Muscle of leg (tissue), 11 donors: ENCODE data around the gene FCHSD2. TPM values are rescaled to one million over a fixed set of nuclear protein-coding genes. Genes with fewer than 3 reads are reported as not detected.

Experiments used
- DNase-seq: peaks from one replicate; pipeline ENCODE4 v3.0.0; 2013
- H3K27ac ChIP-seq: one replicate; pipeline ENCODE4 v1.5.1; 2013; ENCODE audit warnings: mild to moderate bottlenecking, low read length, control low read depth
- H3K27me3 ChIP-seq: one replicate; pipeline ENCODE4 v1.6.1; 2013; ENCODE audit warnings: low read length; ENCODE audit not compliant: control insufficient read depth, insufficient read depth
- H3K36me3 ChIP-seq: one replicate; pipeline ENCODE4 v1.6.1; 2013; ENCODE audit warnings: low read length; ENCODE audit not compliant: control insufficient read depth, insufficient read depth
- H3K4me1 ChIP-seq: one replicate; pipeline ENCODE4 v1.6.1; 2013; ENCODE audit warnings: low read length; ENCODE audit not compliant: control insufficient read depth, insufficient read depth
- H3K4me3 ChIP-seq: one replicate; pipeline ENCODE4 v1.5.1; 2013; ENCODE audit warnings: low read length, control low read depth
- H3K9me3 ChIP-seq: replicated peaks from 2 replicates; pipeline ENCODE4 v1.6.1; 2013; ENCODE audit warnings: low read depth, low read length; ENCODE audit not compliant: control insufficient read depth
- WGBS: methylation state at CpG from one replicate; pipeline ENCODE4 v1.1.5; 2013; ENCODE audit warnings: missing lambda C conversion rate; ENCODE audit not compliant: insufficient coverage; 5-methylcytosine and 5-hydroxymethylcytosine counted together
- polyA plus RNA-seq, 8 donors: library from polyadenylated mRNA; unstranded; fragments of 120-200 nt; gene quantifications; one replicate each; pipeline versions ENCODE4 v1.2.1 to v1.2.3, GENCODE V29; 2013; ENCODE audit warnings: inconsistent platforms in 1 of 8, low replicate concordance in 1 of 8; ENCODE audit not compliant: insufficient read length in 8 of 8, insufficient read depth in 1 of 8
- total RNA-seq: library from RNA; stranded (reverse); fragments of 120-200 nt; gene quantifications from one replicate; pipeline ENCODE4 v1.2.4, GENCODE V29; 2013

Gene FCHSD2
- total and polyA plus RNA-seq, 9 donors, result 13.7 to 29.3 (median 24.2) TPM

DNA sequence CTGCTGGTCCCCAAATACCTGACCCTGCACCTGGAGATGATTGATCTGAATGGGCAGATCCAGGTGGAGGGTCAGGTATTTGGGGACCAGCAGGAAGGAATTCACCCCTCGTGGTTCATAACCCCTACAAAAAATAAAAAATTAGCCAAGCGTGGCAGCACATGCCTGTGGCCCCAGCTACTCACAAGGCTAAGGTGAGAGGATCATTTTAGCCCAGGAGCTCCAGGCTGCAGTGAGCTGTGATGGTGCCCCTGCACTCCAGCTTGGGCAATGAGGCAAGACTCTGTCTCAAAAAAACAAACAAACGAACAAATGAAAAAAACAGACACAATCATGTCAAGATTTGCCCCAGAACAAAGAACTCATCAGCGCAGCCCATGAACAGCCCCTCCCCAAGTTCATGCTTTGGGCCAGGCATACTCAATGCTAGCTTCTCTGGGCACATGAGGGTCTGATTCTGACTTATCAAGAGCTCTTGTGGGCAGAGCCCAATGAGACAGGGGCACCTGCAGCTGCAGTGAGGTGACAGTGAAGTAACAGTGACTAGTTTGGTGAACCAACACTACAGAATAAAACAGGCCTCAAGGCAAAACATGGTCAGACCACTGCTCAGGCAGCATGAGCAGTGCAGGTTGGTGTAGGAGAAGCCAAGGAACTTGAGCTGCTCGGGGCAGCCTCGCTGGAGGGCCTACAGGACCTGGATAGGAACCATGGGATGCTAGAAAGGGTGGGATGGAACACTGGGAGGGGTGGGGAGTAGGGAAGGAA, 10.2 kb upstream of the FCHSD2 start:
- WGBS, result 72% methylated on average over 5 of the region's 6 CpGs
- peak overlapping the region; percentile 32 for H3K27ac ChIP-seq
- peaks cover 87% of the 10 kb centered on the region for H3K4me1 ChIP-seq
- no peak for DNase-seq
- H3K27me3 ChIP-seq, result no peaks in the 10 kb centered on the region
- H3K36me3 ChIP-seq, result no peaks in the 10 kb centered on the region
- H3K9me3 ChIP-seq, result no peaks in the 10 kb centered on the region
- H3K4me3 ChIP-seq, result no peak overlapping the region

DNA sequence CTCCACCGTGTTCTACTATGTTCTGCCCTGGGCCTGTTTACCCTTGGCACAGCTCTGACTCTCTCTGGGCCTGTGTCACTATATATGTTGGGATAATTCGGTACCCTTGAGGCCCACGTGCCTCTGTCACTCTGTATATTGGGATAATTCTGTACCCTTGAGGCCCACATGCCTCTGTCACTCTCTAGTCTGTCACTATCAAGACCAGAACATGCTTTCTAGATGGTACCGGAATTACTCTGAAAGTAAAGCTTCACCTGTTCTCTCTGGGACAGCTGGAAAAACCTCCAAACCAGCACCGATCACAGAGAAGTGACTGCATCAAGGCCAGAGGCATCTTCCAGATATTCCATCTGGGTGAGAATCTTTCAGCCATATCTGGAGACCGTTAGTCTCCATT, 9.3 kb upstream of the FCHSD2 start:
- Histone ChIP-seq H3K27me3 (no peaks in the 10 kb centered on the region), H3K36me3 (no peaks in the 10 kb centered on the region), H3K4me3 (no peak overlapping the region), H3K9me3 (no peaks in the 10 kb centered on the region), H3K27ac (peak overlapping the region; percentile 16), H3K4me1 (peaks cover 87% of the 10 kb centered on the region)
- WGBS, result 95% methylated on average over 2 of the region's 6 CpGs
- no peak for DNase-seq

DNA sequence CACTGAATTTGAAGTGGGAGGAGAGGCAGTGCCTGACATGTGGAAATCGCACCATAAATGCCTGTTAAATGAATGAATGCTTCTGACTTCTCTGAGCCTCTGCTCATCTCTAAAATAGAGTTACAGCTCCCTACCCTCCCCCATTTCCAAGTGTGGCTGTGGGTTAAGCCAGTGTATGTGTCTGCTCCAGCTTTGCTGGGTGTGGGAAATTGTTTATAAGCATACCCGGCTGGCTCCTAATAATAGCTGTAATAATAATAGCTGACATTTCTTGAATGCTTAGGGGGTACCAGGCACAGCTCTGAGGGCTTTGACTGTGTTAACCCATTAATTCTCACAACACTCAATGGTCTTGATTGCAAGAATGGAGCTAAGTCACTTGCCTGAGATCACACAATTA, 7.0 kb upstream of the FCHSD2 start:
- Histone ChIP-seq H3K4me3 (no peak overlapping the region), H3K36me3 (no peaks in the 10 kb centered on the region), H3K27ac (peak overlapping the region; percentile 85), H3K4me1 (peaks cover 95% of the 10 kb centered on the region), H3K9me3 (no peaks in the 10 kb centered on the region), H3K27me3 (no peaks in the 10 kb centered on the region)
- DNase-seq, result peak; percentile 60
- no CpG with 5 or more reads among the region's 2 CpGs for WGBS

DNA sequence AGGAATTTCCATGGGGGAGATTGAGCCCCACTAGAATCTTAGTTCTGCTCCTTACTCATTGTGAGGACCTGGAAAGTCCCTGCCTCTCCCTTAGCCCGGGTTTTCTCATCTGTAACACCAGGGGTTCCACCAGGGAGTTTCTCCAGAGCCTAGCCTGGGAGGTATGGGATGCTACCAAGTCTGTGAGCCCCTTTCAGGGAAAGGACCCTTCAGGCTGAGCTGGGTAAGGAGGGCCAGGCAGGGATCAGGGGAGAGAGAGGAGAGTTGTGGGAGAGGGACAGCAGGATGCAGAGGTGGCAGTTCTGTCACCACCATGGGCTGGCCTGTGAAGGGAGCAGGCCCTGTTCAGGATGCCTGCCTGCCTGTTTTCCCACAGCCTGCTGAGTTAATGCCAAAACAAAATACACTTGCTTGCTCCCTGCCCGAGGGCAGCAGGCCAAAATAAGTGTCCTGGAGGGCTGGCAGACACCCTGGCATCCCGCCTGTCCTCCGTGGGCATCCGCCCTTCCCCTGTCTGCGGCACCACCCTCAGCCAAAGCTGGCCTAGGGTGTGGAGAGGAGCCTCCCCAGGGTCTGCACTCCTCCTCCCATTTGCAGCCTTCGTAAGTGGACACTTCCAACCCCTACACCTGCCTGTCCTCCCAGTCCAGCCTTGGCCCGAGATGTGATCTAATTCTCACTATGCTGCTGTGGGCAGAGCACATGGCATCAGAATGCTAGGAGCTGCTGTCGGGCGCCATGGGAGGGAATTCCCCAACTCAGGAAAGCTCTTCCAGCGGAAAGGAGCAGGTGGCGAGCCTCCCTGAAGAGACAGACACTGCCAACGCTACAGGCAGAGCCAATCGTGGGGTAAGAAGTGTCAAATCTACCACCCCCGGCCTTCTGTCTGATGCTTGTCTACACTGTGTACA, 5.9 kb upstream of the FCHSD2 start:
- Histone ChIP-seq H3K27ac (peak overlapping the region; percentile 85), H3K9me3 (no peaks in the 10 kb centered on the region), H3K4me1 (peaks cover 95% of the 10 kb centered on the region), H3K36me3 (no peaks in the 10 kb centered on the region), H3K4me3 (no peak overlapping the region), H3K27me3 (no peaks in the 10 kb centered on the region)
- WGBS, result 76% methylated on average over 6 of the region's 15 CpGs
- peak; percentile 78 for DNase-seq

DNA sequence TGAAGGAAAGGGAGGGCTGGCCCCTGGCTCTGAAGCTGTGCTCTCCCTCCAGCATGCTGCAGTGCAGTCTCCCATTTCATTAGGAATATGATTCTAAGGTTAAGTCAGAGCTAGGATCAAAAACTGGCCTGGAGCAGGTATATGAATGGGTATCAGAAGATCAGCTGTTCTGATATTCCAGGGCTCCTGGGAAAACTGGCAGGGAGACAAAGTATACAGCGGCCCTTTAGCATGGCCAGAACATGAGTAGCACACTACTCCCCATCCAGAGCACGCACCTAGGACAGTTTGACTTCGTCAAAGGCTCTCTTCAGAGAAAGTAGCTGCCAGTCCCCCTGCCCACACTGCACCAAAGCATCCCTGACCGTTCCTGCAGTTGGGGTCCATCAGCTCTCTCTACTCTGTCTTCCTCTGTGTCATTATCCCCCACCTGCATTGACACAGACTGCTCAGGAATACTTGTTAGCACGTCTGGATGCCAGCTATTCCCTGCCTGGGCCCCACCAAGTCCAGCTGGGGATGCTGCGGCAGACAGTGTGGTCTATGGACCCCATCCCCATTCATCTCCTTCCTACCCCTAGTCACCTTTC, 4.0 kb upstream of the FCHSD2 start:
- Histone ChIP-seq H3K36me3 (no peaks in the 10 kb centered on the region), H3K27ac (peak overlapping the region; percentile 20), H3K27me3 (no peaks in the 10 kb centered on the region), H3K4me3 (no peak overlapping the region), H3K9me3 (no peaks in the 10 kb centered on the region), H3K4me1 (peaks cover 78% of the 10 kb centered on the region)
- no peak for DNase-seq
- WGBS, result 75% methylated on average over 6 of the region's 6 CpGs

DNA sequence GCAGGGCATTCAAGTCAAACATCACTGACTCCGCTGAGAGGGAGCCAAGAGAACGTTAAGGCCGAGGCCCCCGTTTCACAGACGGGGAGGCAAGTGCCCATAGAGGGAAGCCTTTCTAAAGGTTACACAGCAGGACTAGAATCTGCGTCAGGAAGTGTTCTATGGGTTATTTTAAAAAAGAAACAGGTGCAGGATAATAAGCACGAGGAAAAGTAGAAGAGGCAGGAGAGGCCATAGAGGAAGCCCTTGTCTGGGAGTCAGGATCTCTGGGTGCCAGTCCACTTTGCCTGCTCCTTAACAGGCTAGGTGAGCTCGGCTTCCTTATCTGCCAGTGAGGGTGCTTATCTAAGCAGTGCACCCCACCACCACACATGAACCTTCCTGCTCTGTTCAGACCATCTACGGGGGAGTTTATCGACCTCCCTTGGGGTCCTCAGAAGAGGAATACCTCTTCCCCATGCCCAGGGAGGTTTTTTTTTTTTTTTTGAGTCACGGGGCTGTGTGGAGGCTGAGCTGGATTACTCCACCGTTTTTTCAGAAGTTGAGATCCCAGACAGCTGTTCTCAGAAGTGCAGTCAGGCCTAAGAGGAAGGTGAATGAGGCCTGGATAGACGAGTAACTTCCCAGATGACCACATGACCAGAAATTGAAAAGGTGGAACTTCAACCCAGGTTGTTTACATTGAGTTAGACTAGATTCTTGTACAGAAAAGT, 1.2 kb upstream of the FCHSD2 start:
- Histone ChIP-seq H3K27ac (peak overlapping the region; percentile 94), H3K9me3 (no peaks in the 10 kb centered on the region), H3K36me3 (peaks cover under 1% of the 10 kb centered on the region), H3K27me3 (no peaks in the 10 kb centered on the region), H3K4me3 (peak overlapping the region; percentile 63), H3K4me1 (peaks cover 59% of the 10 kb centered on the region)
- 6% methylated on average over 7 of the region's 13 CpGs for WGBS
- peak; percentile 67 for DNase-seq

DNA sequence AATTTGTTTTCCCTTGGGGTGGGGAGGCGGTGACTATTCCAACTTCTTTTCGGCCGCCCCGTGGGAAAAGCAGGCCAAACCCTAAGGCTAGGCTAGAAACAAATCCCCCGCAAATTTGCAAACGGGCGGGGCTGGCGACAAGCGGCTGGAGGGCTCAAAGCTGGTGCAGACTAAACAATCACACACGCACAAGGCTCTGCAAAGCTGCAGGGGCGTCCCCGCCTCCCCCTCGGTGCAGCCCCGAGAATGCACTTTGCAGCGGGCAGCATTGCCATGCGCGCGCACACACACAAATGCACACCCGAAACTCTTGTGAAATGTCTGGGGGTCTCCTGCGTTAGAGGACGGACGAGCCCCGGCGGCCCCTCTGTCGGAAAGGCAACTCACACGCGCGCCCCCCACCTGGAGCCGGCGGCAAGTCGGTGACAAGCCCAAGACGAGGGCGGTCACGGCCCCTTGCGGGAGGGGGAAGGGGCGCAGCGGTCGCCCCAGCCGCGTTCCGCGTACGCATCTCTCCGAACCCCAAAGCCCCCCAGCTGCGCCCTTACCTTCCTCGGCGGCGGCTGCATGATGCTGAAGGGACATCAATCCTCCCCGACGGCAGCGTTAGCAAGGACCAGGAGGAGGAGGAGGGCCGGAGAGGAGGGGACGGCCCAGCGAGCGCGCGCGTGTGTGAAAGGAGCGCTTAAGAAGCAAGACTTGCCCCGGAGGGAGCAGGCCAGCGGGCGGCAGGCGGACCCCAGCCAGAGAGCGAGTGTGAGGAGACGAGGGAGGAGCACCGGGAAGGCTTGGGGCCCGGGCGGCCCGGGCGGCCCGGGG, 600 bp downstream of the FCHSD2 start:
- WGBS, result under 1% methylated on average over 59 of the region's 71 CpGs
- Histone ChIP-seq H3K4me1 (peaks cover 41% of the 10 kb centered on the region), H3K27me3 (no peaks in the 10 kb centered on the region), H3K27ac (peak overlapping the region; percentile 94), H3K4me3 (peak overlapping the region; percentile 73), H3K9me3 (no peaks in the 10 kb centered on the region), H3K36me3 (peaks cover 8% of the 10 kb centered on the region)
- DNase-seq, result peak; percentile 92

DNA sequence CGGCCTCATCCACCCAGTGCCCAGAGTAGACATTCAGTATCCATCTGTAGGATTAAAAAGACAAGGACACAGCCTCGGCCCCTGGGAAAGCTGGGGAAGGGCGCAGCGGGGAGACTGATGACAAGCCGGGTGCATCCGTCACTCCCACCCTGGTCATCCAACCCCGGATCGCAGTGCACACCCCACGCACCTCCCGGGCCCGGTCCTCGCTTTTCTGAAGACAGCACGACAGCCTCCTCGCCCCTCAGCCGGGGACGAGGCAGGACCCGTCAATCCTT, 1.1 kb downstream of the FCHSD2 start:
- H3K27ac ChIP-seq, result peak overlapping the region; percentile 94
- H3K27me3 ChIP-seq, result no peaks in the 10 kb centered on the region
- WGBS, result 0% methylated on average over 6 of the region's 17 CpGs
- no peaks in the 10 kb centered on the region for H3K9me3 ChIP-seq
- H3K36me3 ChIP-seq, result peaks cover 8% of the 10 kb centered on the region
- peaks cover 36% of the 10 kb centered on the region for H3K4me1 ChIP-seq
- DNase-seq, result no peak
- H3K4me3 ChIP-seq, result peak overlapping the region; percentile 73

DNA sequence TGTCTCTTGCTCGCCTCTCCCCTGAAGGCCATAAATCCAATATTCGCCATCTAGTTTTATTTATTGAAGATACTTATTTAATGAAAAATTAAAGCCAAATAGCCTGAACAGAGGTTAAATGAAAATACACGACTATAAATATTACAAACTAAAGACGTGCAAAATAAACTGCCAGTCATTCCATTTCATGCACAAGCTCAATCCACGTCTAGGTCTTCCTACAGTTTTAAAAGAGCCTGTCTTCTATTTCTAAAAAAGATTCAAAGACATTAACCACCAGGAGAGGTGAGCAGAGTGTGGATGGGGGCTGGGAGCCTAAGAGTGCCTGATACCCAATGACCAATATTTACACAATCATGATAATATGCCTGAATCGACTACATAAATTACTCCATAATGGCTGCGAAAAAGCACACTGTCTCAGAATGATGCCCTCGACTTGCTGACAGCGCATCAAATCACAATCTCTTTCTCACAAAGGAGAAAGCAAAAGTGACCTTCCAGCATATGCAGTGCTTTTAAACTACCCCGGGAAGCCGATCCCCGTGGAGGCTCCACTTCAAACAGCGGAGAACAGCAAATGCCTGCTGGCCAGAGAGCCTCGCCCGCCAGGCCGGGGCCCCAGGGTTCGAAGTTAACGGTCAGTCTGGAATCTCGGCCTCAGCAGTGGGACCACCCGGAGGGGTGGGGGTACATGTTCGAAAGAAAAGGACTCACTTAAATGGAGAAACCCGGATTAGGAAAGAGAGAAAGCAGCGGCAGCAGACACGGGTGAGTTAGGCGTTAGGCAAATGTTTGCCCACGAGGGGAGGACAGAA, 1.7 kb downstream of the FCHSD2 start:
- Histone ChIP-seq H3K27me3 (no peaks in the 10 kb centered on the region), H3K27ac (peak overlapping the region; percentile 94), H3K4me3 (peak overlapping the region; percentile 73), H3K4me1 (peaks cover 30% of the 10 kb centered on the region), H3K36me3 (peaks cover 8% of the 10 kb centered on the region), H3K9me3 (no peaks in the 10 kb centered on the region)
- peak; percentile 35 for DNase-seq
- WGBS, result 2% methylated on average over 16 of the region's 26 CpGs
